Testis (tissue), 3 donors: ENCODE data around the gene OR3A1. TPM values are rescaled to one million over a fixed set of nuclear protein-coding genes. Genes with fewer than 3 reads are reported as not detected.

Experiments used
- polyA plus RNA-seq: library from polyadenylated mRNA; stranded (reverse); fragments of 350-450 nt; fragmentation: Illumina TruSeq; extraction: RNeasy Lipid Tissue Mini Kit (QIAGEN cat#74804); gene quantifications from one replicate; pipeline ENCODE4 v1.2.3, GENCODE V29; 2014; ENCODE audit warnings: low read depth, low replicate concordance; ENCODE audit not compliant: insufficient read depth
- total RNA-seq, 2 donors: library from RNA; depleted of rRNA; stranded (reverse); fragments of >200 nt; gene quantifications; one replicate each; pipeline ENCODE4 v1.2.3, GENCODE V29; 2016

The OR3A1 gene
- total and polyA plus RNA-seq, 3 donors from 2014 or later: 1.1 to 7.9 (median 6.6) TPM

Other genes starting within 250 kb of the OR3A1 start
- not detected for gene OR1D5, start 234.8 kb downstream of the OR3A1 start, total RNA-seq
- not detected for gene OR1D5, start 234.8 kb downstream of the OR3A1 start, polyA plus RNA-seq
- gene OR1D2, start 193.9 kb downstream of the OR3A1 start, total RNA-seq: under 1 TPM; 0.39 to 0.62 TPM
- not detected for gene OR1D2, start 193.9 kb downstream of the OR3A1 start, polyA plus RNA-seq
- gene OR1G1, start 170.8 kb downstream of the OR3A1 start, total RNA-seq: under 1 TPM; 0.55 to 0.56 TPM
- gene OR1G1, start 170.8 kb downstream of the OR3A1 start, polyA plus RNA-seq: not detected
- not detected for gene OR1A2, start 100.8 kb downstream of the OR3A1 start, total RNA-seq
- gene OR1A2, start 100.8 kb downstream of the OR3A1 start, polyA plus RNA-seq: not detected
- under 1 TPM in 1 of 2 donors, not detected in 1; 0.06 TPM for gene OR1A1, start 90.7 kb downstream of the OR3A1 start, total RNA-seq
- gene OR1A1, start 90.7 kb downstream of the OR3A1 start, polyA plus RNA-seq: not detected
- 10 to 100 TPM; 22.7 to 27.4 TPM for gene OR3A2, start 87.9 kb upstream of the OR3A1 start, total RNA-seq
- gene OR3A2, start 87.9 kb upstream of the OR3A1 start, polyA plus RNA-seq: 5.3 TPM
- gene OR1E1, start 100.0 kb upstream of the OR3A1 start, total RNA-seq: under 1 TPM in 1 of 2 donors, not detected in 1; 0.63 TPM
- 0.25 TPM for gene OR1E1, start 100.0 kb upstream of the OR3A1 start, polyA plus RNA-seq
- gene OR3A3, start 113.0 kb upstream of the OR3A1 start, total RNA-seq: not detected
- not detected for gene OR3A3, start 113.0 kb upstream of the OR3A1 start, polyA plus RNA-seq
- under 1 TPM; 0.79 to 0.93 TPM for gene OR1E2, start 135.5 kb upstream of the OR3A1 start, total RNA-seq
- not detected for gene OR1E2, start 135.5 kb upstream of the OR3A1 start, polyA plus RNA-seq
- gene SPATA22, start 173.5 kb upstream of the OR3A1 start, total RNA-seq: 100 to 1,000 TPM; 100 to 114 TPM
- 368 TPM for gene SPATA22, start 173.5 kb upstream of the OR3A1 start, polyA plus RNA-seq
- 1 to 10 TPM; 5.0 to 6.1 TPM for gene ASPA, start 177.6 kb upstream of the OR3A1 start, total RNA-seq
- gene ASPA, start 177.6 kb upstream of the OR3A1 start, polyA plus RNA-seq: 16.1 TPM